Trophoblast cell (in vitro differentiated cells and primary cell): ENCODE data around the gene CMYA5.

Source experiments
- DNase-seq, 2 donors: peaks; one replicate each; pipeline ENCODE4 v3.0.0-alpha.2; 2016
- H2AFZ ChIP-seq: 2 replicates; pipeline ENCODE4 v1.6.1; 2013; ENCODE audit warnings: low read length, moderate library complexity, mild to moderate bottlenecking; ENCODE audit not compliant: insufficient read depth, poor library complexity
- H2AK5ac ChIP-seq: 2 replicates; pipeline ENCODE4 v1.6.1; 2013; ENCODE audit warnings: mild to moderate bottlenecking, low read length
- H2BK120ac ChIP-seq: 2 replicates; pipeline ENCODE4 v1.6.1; 2013; ENCODE audit warnings: low read length, mild to moderate bottlenecking, moderate library complexity; ENCODE audit not compliant: insufficient read depth, poor library complexity
- H2BK12ac ChIP-seq: 2 replicates; pipeline ENCODE4 v1.6.1; 2013; ENCODE audit warnings: mild to moderate bottlenecking, low read length, moderate library complexity
- H2BK5ac ChIP-seq: 2 replicates; pipeline ENCODE4 v1.6.1; 2013; ENCODE audit warnings: low read length, low read depth, moderate library complexity, mild to moderate bottlenecking; ENCODE audit not compliant: poor library complexity
- H3K14ac ChIP-seq: 2 replicates; pipeline ENCODE4 v1.6.1; 2013; ENCODE audit warnings: mild to moderate bottlenecking, low read length
- H3K18ac ChIP-seq: 2 replicates; pipeline ENCODE4 v1.6.1; 2013; ENCODE audit warnings: mild to moderate bottlenecking, low read length
- H3K23ac ChIP-seq: 2 replicates; pipeline ENCODE4 v1.6.1; 2013; ENCODE audit warnings: low read length
- H3K27ac ChIP-seq: 2 replicates; pipeline ENCODE4 v1.5.1; 2013; ENCODE audit warnings: low read depth, mild to moderate bottlenecking, inconsistent platforms, low read length, moderate library complexity
- H3K27me3 ChIP-seq: 2 replicates; pipeline ENCODE4 v1.6.1; 2013; ENCODE audit warnings: inconsistent platforms, mild to moderate bottlenecking, low read length, moderate library complexity; ENCODE audit not compliant: insufficient read depth
- H3K36me3 ChIP-seq, 2 experiments: 1 replicate in 1 of 2; 2 replicates in 1 of 2; pipeline ENCODE4 v1.6.1; 2013; ENCODE audit warnings: low read length in 2 of 2, mild to moderate bottlenecking in 2 of 2, moderate library complexity in 1 of 2; ENCODE audit not compliant: insufficient read depth in 2 of 2, control insufficient read depth in 1 of 2
- H3K4ac ChIP-seq: 2 replicates; pipeline ENCODE4 v1.6.1; 2013; ENCODE audit warnings: low read depth, mild to moderate bottlenecking, low read length, moderate library complexity
- H3K4me1 ChIP-seq, 2 experiments: 1 replicate in 1 of 2; 2 replicates in 1 of 2; pipeline ENCODE4 v1.6.1; 2013; ENCODE audit warnings: low read length in 2 of 2, mild to moderate bottlenecking in 2 of 2, moderate library complexity in 1 of 2; ENCODE audit not compliant: insufficient read depth in 2 of 2, control insufficient read depth in 1 of 2
- H3K4me2 ChIP-seq: 2 replicates; pipeline ENCODE4 v1.6.1; 2013; ENCODE audit warnings: inconsistent platforms, mild to moderate bottlenecking, low read length, moderate library complexity
- H3K4me3 ChIP-seq: 2 replicates; pipeline ENCODE4 v1.5.1; 2013; ENCODE audit warnings: mild to moderate bottlenecking, low read depth, low read length, inconsistent platforms
- H3K79me1 ChIP-seq: one replicate; pipeline ENCODE4 v1.6.1; 2013; ENCODE audit warnings: low read length
- H3K79me2 ChIP-seq: 2 replicates; pipeline ENCODE4 v1.6.1; 2013; ENCODE audit warnings: low read length, mild to moderate bottlenecking; ENCODE audit not compliant: control insufficient read depth, insufficient read depth, poor library complexity
- H3K9ac ChIP-seq: 2 replicates; pipeline ENCODE4 v1.6.1; 2013; ENCODE audit warnings: mild to moderate bottlenecking, low read length
- H3K9me3 ChIP-seq: 2 replicates; pipeline ENCODE4 v1.6.1; 2013; ENCODE audit warnings: low read depth, mild to moderate bottlenecking, control low read depth, inconsistent platforms, low read length; ENCODE audit not compliant: insufficient read depth
- H4K12ac ChIP-seq: 2 replicates; pipeline ENCODE4 v1.6.1; 2013; ENCODE audit warnings: low read depth, mild to moderate bottlenecking, low read length, moderate library complexity
- H4K8ac ChIP-seq: 2 replicates; pipeline ENCODE4 v1.6.1; 2013; ENCODE audit warnings: low read depth, mild to moderate bottlenecking, low read length, moderate library complexity
- H4K91ac ChIP-seq: one replicate; pipeline ENCODE4 v1.6.1; 2013; ENCODE audit warnings: low read depth, mild to moderate bottlenecking, low read length, moderate library complexity
- WGBS: extraction: QIAGEN DNeasy Blood & Tissue Kit; methylation state at CpG from one replicate; pipeline ENCODE4 v1.1.7; 2013; ENCODE audit warnings: missing lambda C conversion rate; ENCODE audit not compliant: insufficient read length, insufficient coverage; ENCODE audit errors: extremely low coverage; 5-methylcytosine and 5-hydroxymethylcytosine counted together

Gene CMYA5

GRCh38 chr5:79806741-79807140, 117.1 kb downstream of the CMYA5 start:
- Histone ChIP-seq H3K36me3 (no peaks in the 10 kb centered on the region), H3K4me3 (no peak overlapping the region), H2BK5ac (no peak overlapping the region), H3K79me2 (no peaks in the 10 kb centered on the region), H3K4me2 (no peak overlapping the region), H3K79me1 (no peaks in the 10 kb centered on the region), H4K91ac (no peak overlapping the region), H3K27me3 (no peaks in the 10 kb centered on the region), H3K4me1 (no peaks in the 10 kb centered on the region), H2AFZ (no peak overlapping the region), H4K12ac (no peak overlapping the region), H3K27ac (no peak overlapping the region), H3K18ac (no peak overlapping the region), H2BK12ac (no peak overlapping the region), H3K9ac (no peak overlapping the region), H3K9me3 (no peaks in the 10 kb centered on the region), H3K4ac (no peak overlapping the region), H2BK120ac (no peak overlapping the region), H4K8ac (no peak overlapping the region), H2AK5ac (no peak overlapping the region), H3K23ac (no peak overlapping the region), H3K14ac (no peak overlapping the region)
- WGBS, result no CpG with 5 or more reads among the region's 3 CpGs
- no peak for DNase-seq

- H3K79me2 ChIP-seq, result no peaks in the 10 kb centered on the region
- H3K27me3 ChIP-seq, result no peaks in the 10 kb centered on the region
- H3K9ac ChIP-seq, result no peak overlapping the region
- no peak overlapping the region for H2AFZ ChIP-seq
- no peak overlapping the region for H3K4me3 ChIP-seq
- H3K27ac ChIP-seq, result no peak overlapping the region
- no CpG with 5 or more reads among the region's 3 CpGs for WGBS
- no peak overlapping the region for H3K4me2 ChIP-seq
- H4K12ac ChIP-seq, result no peak overlapping the region
- no peak overlapping the region for H4K91ac ChIP-seq
- H3K4me1 ChIP-seq, result no peaks in the 10 kb centered on the region
- no peaks in the 10 kb centered on the region for H3K79me1 ChIP-seq
- no peak overlapping the region for H4K8ac ChIP-seq
- no peak overlapping the region for H3K14ac ChIP-seq
- no peak for DNase-seq
- H2AK5ac ChIP-seq, result no peak overlapping the region
- H3K23ac ChIP-seq, result no peak overlapping the region
- H2BK12ac ChIP-seq, result no peak overlapping the region
- H3K18ac ChIP-seq, result no peak overlapping the region
- no peak overlapping the region for H3K4ac ChIP-seq
- H3K9me3 ChIP-seq, result no peaks in the 10 kb centered on the region
- no peak overlapping the region for H2BK120ac ChIP-seq
- H2BK5ac ChIP-seq, result no peak overlapping the region
- no peaks in the 10 kb centered on the region for H3K36me3 ChIP-seq
Measured at GRCh38 chr5:79809743-79810142, 120.1 kb downstream of the CMYA5 start.

GRCh38 chr5:79811081-79811480, 121.4 kb downstream of the CMYA5 start:
- Histone ChIP-seq H4K12ac (no peak overlapping the region), H2BK120ac (no peak overlapping the region), H3K4me2 (no peak overlapping the region), H3K9ac (no peak overlapping the region), H3K27ac (no peak overlapping the region), H3K14ac (no peak overlapping the region), H3K27me3 (no peaks in the 10 kb centered on the region), H2BK5ac (no peak overlapping the region), H2AFZ (no peak overlapping the region), H3K18ac (no peak overlapping the region), H4K91ac (no peak overlapping the region), H3K23ac (no peak overlapping the region), H2BK12ac (no peak overlapping the region), H3K79me1 (no peaks in the 10 kb centered on the region), H3K9me3 (no peaks in the 10 kb centered on the region), H3K4me1 (no peaks in the 10 kb centered on the region), H3K79me2 (no peaks in the 10 kb centered on the region), H3K36me3 (no peaks in the 10 kb centered on the region), H4K8ac (no peak overlapping the region), H3K4me3 (no peak overlapping the region), H3K4ac (no peak overlapping the region), H2AK5ac (no peak overlapping the region)
- no CpG with 5 or more reads among the region's 2 CpGs for WGBS
- no peak for DNase-seq

GRCh38 chr5:79811904-79812303, 122.3 kb downstream of the CMYA5 start:
- no peak overlapping the region for H3K23ac ChIP-seq
- no peak overlapping the region for H2BK5ac ChIP-seq
- H2AK5ac ChIP-seq, result no peak overlapping the region
- H3K4me2 ChIP-seq, result no peak overlapping the region
- DNase-seq, result no peak
- H3K27me3 ChIP-seq, result no peaks in the 10 kb centered on the region
- no CpG with 5 or more reads among the region's 3 CpGs for WGBS
- H3K79me1 ChIP-seq, result no peaks in the 10 kb centered on the region
- H3K9me3 ChIP-seq, result no peaks in the 10 kb centered on the region
- H3K4me1 ChIP-seq, result no peaks in the 10 kb centered on the region
- no peak overlapping the region for H3K9ac ChIP-seq
- no peak overlapping the region for H4K12ac ChIP-seq
- no peak overlapping the region for H3K4ac ChIP-seq
- H3K27ac ChIP-seq, result no peak overlapping the region
- H4K8ac ChIP-seq, result no peak overlapping the region
- no peak overlapping the region for H3K14ac ChIP-seq
- H3K79me2 ChIP-seq, result no peaks in the 10 kb centered on the region
- H3K18ac ChIP-seq, result no peak overlapping the region
- no peak overlapping the region for H2BK120ac ChIP-seq
- H3K4me3 ChIP-seq, result no peak overlapping the region
- no peak overlapping the region for H4K91ac ChIP-seq
- H2AFZ ChIP-seq, result no peak overlapping the region
- H2BK12ac ChIP-seq, result no peak overlapping the region
- H3K36me3 ChIP-seq, result no peaks in the 10 kb centered on the region
